PC-9 (cell line): ENCODE results near the gene GABRR2.

Experiments
- EZH2 ChIP-seq: fragments of 200-600 bp; sonication (generic); IDR thresholded peaks from 2 replicates; pipeline ENCODE4 v1.8.0; 2017; ENCODE audit warnings: antibody characterized with exemption, low read depth
- TF ChIP-seq, protein P1 (sequence below): fragments of 200-600 bp; sonication (generic); conservative IDR thresholded peaks from 2 replicates; pipeline ENCODE4 v1.6.1; 2017; ENCODE audit warnings: mixed run types, antibody characterized with exemption, mild to moderate bottlenecking, moderate library complexity

DNA sequence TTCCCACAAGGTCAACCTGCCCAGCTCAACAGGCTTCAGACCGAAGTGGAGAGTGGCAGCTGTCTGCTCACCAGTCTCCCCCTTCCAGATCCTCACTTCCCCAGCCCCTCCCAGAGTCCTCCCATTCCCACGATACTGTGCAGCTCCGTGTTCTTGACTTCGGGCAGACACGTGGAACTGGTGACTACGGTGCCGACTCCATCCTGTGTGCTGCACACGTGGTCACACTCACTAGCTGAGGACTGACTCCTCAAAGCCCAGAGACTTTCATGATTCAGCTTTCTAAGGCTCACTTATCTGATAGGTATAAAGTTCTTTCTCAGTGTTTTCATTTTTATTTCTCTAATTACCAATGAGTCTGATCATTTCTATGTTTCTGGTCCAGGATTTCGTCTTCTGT lies 32.4 kb downstream of the GABRR2 start:
- TF ChIP-seq, protein P1, sequence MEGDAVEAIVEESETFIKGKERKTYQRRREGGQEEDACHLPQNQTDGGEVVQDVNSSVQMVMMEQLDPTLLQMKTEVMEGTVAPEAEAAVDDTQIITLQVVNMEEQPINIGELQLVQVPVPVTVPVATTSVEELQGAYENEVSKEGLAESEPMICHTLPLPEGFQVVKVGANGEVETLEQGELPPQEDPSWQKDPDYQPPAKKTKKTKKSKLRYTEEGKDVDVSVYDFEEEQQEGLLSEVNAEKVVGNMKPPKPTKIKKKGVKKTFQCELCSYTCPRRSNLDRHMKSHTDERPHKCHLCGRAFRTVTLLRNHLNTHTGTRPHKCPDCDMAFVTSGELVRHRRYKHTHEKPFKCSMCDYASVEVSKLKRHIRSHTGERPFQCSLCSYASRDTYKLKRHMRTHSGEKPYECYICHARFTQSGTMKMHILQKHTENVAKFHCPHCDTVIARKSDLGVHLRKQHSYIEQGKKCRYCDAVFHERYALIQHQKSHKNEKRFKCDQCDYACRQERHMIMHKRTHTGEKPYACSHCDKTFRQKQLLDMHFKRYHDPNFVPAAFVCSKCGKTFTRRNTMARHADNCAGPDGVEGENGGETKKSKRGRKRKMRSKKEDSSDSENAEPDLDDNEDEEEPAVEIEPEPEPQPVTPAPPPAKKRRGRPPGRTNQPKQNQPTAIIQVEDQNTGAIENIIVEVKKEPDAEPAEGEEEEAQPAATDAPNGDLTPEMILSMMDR: no peak
- no peak for TF ChIP-seq EZH2
